NCI-H748 (cell line): ENCODE measurements around the gene RSPH9.
"Not testable (repeated sequence)": the region's sequence is repeated elsewhere in the genome, so short reads cannot be mapped to it uniquely, and the experiment has no call there.

Source experiments
- DNase-seq: peaks from one replicate; lab custom pipeline; 2025; ENCODE audit not compliant: unreplicated experiment; lab: John Stamatoyannopoulos, UW

The RSPH9 gene

DNA sequence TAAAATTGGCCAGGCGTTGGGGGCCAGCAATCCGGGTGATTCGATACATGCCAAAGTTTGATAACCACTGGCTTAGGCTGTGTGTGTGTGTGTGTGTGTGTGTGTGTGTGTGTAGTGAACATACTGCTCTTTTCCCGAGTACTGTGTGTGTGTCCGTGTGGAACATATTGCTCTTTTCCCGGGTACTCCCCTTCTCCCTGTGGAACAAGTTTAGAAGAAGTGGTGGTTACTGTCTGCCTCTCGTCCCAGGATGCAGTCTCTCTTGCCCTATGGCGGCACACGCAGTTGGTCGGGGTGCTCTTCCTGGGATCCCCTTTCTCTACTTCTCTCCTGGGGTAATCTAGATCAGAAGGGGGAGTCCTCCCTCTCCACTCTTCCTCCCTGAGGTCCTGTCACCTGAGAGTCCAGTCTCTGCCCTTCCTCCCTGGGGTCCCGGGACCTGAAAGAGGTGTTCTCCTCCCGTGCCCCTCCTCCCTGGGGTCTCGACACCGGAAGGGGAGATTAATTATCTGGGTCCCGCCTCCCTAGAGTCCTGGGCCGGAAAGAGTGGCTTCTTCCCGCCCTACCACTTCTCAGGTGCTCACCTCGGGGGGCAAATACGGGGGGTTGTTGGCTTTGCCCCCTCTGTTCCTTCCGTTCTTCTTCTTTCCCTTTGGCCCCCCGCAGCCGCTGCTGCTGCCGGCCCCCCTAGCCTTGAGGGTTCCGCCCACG lies 16.3 kb upstream of the RSPH9 start:
- peak; percentile 80 for DNase-seq

DNA sequence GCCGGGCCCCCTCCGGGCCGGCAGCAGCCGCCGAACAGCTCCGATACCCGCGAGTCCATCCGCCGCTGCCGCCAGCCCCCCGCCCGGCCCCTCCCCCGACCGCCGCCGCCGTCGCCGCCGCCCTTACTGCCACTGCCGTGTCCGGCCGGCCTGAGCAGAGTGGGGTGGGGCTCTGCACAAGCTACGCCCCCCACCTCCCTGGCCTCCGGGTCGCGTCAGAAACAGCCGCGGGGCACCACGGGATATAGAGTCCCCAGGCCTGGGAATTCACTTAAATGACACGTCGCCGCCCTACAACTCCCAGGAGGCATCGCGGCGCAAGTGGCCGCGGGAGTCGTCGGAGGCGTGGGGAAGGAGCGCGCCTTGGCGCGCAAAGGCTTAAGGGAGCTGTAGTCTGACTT lies 15.7 kb upstream of the RSPH9 start, which contains the start of gene GTPBP2:
GTPBP2 (minus strand) TSS at position 161 of the 401 bp plus-strand sequence; CDS start at position 59, 102 bp downstream.
- peak; percentile 100 for DNase-seq

DNA sequence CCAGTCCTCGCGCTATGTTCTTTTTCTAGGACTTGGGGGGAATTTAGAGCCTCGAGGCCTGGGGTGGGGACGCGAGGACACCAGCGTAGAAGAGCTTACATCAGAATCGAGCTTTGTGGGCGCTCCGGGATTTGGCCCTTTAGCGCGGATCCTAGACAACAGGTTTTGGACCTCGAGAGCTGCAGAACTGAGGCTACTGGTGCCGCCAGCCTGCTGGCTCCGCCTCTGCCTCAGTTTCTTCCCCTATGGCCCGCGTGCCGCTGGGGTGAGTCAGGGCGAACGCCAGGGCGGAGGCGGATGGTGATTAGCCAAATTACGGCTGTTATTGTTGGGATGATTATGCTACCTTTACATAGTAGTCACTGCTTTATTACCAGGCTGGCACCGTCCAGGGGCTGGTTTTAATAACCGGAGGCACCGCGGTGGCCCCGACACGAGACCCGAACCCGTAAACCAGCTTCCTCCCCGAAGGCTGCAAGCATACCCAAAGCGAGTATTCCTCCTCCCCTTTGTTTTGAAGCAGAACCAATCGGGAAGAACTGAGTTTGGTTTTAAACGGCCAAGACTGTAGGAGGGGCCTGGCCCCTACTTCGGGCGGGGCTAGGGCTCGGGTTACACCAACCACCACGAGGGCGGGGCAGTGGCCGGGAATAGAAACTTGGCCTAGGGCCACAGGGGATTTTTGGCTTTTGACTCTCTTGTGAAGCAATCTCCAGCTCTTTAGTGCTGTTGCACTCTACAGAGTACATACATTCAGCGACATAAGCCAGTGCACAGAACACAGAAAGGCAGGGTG lies 15.1 kb upstream of the RSPH9 start:
- peak; percentile 99 for DNase-seq

DNA sequence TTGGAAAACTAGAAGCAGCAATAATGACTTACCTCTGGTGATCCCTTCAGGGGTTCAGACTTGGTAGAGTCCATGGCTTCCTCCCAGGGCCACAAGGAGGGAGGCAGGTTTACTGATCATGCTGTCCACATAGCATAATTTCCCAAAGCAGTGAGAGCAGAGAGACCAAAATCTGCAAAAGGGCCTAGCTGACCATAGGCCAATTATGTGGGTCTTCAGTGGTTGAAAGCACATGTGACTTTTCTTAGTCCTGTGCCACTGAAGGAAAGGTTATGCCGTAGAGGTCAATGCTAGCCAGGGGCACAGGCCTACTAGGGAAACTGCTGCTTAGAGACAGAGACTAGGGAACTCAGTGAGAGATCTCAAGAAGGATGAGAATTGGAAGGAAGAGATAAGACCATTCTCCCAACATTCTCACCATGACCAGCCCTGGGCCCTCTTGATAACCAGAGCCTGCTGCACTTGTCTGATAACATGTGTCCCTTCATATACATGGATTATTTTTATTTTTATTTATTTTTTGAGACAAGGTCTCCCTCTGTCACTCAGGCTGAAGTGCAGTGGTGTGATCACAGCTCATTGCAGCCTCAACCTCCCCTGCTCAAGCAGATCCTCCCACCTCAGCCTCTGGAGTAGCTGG lies 13.7 kb upstream of the RSPH9 start:
- no peak for DNase-seq

DNA sequence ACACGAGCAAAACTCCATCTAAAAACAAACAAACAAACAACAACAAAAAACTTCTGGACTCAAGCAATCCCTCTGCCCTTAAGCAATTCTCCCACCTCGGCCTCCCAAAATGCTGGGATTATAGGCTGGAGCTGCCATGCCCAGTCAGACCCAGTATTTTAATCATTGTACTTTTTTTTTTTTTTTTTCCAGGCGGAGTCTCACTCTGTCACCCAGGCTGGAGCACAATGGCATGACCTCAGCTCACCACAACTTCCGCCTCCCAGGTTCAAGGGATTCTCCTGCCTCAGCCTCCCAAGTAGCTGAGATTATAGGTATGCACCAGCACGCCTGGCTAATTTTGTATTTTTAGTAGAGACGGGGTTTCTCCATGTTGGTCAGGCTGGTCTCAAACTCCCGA lies 11.8 kb upstream of the RSPH9 start:
- not testable (repeated sequence) for DNase-seq

DNA sequence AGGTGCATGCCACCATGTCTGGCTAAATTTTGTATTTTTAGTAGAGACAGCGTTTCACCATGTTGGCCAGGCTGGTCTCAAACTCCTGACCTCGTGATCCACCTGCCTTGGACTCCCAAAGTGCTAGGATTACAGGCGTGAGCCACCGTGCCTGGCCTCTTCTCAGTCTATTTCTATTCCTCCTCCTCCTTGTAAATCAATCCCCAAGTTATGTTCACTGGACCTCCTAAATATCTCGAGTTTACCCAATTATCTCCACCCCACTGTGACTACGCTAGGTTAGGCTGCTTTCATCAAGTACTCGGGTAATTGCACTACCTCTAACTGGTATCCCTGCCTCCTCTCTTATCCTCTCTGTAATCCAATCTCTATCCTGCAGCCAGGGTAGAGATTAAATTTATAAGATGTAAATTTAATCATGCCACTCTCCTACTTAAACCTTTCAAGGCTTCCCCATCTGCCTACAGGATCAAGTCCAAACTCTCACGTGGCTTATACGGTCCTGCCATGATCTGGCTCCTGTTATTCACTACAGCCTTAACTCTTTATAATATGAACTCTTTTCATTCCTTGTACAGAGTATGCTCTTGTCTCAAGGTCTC lies 10.0 kb upstream of the RSPH9 start:
- DNase-seq = no peak

DNA sequence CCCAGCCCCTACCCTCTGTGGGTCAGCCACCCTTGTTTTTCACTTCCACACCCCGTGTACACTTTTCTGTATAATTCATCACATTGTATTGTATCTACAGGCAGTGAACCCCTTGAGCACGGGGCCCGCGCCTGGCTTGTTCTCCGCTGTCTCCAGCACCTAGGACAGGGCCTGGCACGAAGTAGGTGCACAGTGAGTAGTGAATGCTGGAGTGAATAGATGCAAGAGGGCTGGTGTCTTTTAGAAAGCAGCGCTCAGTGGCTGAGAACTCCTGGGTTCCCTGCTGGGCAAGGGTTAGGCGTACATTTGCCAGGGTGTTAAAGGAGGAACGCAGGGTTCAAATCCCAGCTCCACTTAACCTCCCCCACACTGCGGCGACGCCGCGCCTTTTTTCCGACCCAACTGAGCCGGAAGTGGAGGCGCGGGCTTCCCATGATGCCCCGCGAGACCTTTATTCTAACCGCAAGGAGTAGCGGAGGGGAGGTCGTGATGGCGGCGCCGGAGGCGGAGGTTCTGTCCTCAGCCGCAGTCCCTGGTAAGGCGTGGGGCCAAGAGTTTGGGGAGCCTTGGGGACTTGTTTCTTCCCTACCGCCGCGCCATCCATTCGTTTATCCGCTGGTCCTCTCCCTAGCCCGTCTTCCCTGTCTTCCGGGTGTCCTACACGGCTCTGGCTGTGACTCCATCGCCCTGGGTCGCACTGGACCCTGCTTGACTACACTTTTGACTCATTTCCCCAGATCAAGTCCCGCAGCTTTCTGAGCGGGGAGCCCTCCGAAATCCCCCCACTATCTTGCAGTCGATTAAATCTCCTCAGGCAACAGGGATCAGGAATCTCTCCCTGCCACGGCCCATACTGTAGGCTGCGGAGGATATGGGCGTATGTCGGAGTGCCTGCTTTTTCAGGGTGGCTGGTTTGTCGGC lies 9.2 kb upstream of the RSPH9 start, which contains the start of gene MAD2L1BP:
MAD2L1BP (plus strand) TSS at position 454 of the 921 bp plus-strand sequence; CDS start at position 490, 36 bp downstream.
- peak; percentile 94 for DNase-seq

DNA sequence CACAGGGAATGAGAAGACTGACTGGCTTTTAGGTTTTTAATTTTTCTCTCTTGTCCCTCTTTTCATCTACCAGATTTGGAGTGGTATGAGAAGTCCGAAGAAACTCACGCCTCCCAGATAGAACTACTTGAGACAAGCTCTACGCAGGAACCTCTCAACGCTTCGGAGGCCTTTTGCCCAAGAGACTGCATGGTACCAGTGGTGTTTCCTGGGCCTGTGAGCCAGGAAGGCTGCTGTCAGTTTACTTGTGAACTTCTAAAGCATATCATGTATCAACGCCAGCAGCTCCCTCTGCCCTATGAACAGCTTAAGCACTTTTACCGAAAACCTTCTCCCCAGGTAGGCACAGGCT lies 8.6 kb upstream of the RSPH9 start:
- DNase-seq = peak; percentile 33

DNA sequence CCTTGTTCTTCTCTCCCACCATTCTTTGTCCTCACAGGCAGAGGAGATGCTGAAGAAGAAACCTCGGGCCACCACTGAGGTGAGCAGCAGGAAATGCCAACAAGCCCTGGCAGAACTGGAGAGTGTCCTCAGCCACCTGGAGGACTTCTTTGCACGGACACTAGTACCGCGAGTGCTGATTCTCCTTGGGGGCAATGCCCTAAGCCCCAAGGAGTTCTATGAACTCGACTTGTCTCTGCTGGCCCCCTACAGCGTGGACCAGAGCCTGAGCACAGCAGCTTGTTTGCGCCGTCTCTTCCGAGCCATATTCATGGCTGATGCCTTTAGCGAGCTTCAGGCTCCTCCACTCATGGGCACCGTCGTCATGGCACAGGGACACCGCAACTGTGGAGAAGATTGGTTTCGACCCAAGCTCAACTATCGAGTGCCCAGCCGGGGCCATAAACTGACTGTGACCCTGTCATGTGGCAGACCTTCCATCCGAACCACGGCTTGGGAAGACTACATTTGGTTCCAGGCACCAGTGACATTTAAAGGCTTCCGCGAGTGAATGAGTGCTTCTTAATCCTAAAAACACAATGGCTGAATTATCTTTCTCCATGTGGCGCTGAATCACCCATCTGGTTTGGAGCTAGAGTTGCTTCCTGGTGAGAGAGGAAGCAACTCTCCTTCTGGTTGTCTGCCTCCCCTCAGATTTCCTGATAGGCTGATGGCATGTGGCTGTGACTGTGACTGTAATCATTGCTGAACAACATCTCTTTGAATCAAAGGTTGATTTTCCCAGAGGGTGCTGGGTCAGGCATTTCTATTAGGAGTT lies 4.6 kb upstream of the RSPH9 start:
- no peak for DNase-seq

DNA sequence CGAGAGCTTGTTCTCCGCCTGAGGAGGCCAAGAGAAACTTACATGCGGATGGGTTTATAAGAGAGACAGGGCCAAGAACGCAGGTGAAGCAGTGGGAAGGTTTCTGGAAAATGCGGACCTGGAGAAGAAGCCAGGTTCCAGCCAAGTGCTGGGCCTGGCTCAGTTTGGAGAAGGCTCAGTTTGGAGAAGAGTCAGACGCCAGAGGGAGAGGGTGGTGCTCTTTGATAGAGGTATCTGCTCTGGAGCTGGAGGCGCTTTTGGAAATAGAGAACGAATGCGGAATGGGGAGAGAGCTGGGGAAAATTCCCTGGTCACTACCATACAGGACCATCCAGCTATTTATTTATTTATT lies 753 bp downstream of the RSPH9 start:
- DNase-seq = no peak

DNA sequence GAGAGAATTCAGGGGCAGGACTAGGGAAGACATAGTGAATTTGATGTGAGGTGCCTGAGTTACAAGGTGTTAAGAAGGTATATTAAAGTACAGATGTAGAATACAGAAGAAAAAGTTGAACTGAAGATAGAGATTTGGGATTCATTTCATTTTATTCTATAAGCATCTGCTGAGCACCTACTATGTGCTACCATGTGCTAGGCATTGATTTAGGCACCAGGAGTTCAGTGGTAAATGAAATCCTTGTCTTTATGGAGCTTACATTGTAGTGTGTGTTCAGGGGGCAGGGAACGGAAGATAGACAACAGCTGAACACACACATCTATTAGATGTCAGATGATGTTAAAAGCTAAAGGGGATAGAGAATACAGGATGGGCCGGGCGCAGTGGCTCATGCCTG lies 2.8 kb downstream of the RSPH9 start:
- DNase-seq = no peak

DNA sequence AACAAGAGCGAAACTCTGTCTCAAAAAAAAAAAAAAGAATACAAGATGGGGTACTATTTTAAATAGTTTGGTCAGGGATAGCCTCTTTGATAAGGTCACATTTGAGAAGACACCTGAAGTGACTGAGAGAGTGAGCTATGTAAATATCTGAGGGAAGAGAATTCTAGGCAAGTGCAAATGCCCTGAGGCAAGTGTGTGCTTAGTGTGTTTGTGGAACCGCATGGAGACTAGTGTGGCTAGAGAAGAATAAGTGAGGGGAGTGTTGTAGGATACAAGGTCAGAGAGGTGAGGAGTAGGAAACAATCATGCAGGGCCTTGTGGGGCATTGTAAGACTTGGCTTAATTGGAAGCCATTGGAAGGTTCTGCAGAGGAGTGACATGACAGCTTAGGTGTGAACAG lies 3.4 kb downstream of the RSPH9 start:
- DNase-seq = no peak

DNA sequence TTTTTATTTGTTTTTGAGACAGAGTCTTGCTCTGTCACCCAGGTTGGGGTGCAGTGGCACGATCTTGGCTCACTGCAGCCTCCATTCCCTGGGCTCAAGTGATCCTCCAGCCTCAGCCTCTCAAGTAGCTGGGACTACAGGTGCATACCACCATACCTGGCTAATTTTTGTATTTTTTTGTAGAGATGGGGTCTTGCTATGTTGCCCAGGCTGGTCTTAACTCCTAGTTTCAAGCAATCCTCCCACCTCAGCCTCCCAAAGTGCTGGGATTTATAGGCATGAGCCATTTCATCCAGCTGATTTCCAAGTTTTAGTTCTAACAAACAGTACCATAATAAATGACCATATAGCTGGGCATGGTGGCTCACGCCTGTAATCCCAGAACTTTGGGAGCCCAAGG lies 8.0 kb downstream of the RSPH9 start:
- DNase-seq = not testable (repeated sequence)

DNA sequence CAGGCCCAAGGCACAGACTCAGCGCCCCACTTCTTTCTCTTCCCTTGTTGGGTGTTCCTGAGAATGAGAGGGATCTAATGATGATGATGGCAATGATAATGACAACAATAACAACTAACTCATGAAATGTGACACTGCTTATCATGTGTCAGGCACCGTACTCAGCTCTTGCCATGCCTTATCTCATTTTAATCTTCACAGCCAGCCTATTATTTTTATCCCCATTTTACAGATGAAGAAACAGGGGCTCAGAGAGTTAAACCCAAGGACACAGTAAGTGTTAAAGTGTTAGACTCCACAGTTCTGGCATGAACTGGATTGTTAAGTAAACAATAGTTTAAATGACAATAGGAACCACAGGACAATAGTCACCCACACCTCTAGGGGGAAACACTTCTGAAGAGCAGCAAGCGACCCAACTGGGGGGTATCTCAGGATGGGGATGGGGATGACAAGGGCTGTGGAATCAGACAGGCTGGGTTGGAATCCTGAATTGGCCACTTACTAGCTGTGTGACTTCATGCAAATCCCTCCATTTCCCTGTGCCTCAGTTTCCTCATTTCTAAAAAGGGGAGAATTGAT lies 12.5 kb downstream of the RSPH9 start:
- no peak for DNase-seq

DNA sequence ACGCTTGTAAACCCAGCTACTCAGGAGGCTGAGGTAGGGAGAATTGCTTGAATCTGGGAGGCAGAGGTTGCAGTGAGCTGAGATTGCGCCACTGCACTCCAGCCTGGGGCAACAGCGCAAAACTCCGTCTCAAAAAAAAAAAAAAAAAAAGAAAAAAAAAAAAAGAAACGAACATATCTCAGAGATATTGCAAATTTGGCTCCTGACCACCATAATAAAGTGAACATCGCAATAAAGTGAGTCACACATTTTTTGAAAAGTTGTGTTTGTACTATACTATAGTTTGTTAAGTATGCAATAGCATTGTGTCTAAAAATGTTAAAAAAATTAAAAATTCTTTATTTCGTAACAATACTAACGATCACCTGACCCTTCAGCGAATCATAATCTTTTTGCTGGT lies 13.3 kb downstream of the RSPH9 start:
- DNase-seq = no peak

DNA sequence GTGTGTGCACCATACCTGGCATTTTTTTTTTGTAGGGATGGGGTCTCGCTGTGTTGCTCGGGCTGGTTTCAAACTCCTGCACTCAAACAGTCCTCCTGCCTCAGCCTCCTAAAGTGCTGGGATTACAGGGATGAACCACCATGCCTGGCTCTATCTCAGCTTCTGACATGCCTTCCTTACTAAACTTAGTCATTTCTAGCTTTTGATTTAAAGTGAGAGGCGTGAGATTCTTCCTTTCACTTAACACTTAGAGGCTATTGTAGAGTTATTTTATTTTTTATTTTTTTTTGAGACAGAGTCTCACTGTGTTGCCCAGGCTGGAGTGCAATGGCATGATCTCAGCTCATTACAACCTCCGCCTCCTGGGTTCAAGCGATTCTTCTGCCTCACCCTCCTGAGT lies 18.1 kb downstream of the RSPH9 start:
- not testable (repeated sequence) for DNase-seq

DNA sequence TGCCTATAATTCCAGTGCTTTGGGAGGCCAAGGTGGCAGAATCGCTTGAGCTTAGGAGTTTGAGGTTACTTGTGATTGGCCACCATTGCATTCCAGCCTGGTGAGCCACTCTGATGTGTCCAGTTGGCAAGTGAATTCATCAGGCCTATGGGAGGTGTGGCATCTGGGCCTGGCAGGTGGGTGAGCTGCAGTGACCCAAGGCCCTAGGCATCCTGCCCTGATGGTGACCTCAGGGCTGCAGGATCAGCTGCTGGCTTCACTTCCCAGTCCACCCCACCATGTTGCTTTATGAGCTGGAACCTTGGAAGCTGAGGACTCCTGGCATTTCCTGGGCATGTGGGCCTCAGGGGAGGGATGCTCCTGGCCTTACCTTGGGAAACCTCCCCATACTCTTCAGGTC lies 20.5 kb downstream of the RSPH9 start:
- DNase-seq = no peak

DNA sequence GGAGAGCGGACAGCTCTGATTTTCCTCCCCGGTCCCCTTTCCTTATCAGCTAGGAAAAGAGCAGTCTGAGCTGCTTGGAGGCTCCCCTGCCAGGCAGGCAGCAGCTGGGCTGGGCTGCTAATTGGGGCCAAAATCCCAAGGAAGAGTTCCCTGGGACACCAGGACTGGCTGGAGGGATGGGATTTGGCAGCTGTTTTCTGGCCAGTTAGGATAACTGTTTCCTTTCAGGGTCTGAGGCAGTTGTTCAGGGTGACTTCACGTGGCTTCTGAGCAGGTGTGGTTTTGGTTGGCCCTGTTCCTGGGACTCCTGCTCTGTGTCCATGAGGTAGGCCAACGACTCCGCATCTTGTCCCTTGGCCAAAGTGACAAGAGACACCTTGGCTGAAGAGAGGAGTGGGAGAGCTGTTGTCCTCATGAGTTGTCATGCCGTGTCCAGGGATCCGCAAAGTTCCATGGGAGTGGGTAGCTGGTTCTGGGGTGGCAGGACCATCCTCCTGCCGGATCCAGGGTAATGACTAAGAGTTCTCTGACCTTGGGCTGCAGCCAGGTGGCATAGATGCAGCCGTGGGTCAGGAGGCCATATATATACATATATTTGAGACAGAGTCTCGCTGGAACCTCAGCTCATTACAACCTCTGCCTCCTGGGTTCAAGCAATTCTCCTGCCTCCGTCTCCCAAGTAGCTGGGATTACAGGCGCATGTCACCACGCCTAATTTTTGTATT lies 21.5 kb downstream of the RSPH9 start:
- DNase-seq = no peak
